Right lobe of liver (tissue), 6 donors: Measurements from ENCODE around the gene LAIR2. TPM values are rescaled to one million over a fixed set of nuclear protein-coding genes. Genes with fewer than 3 reads are reported as not detected.

Experiments used
- ATAC-seq, 4 donors: fragments of 200-7000 bp; cut with Tn5 transposase; one replicate each; pipeline ENCODE4 v1.9.1; 2020; ENCODE audit warnings: mild to moderate bottlenecking in 4 of 4, moderate library complexity in 4 of 4
- DNase-seq, 3 donors: peaks; one replicate each; pipeline ENCODE4 v3.0.0-alpha.2; 2020
- H3K27ac ChIP-seq, 3 donors: fragments of 200-600 bp; one replicate each; pipeline ENCODE4 v1.8.0; 2022
- H3K27me3 ChIP-seq, 2 donors: fragments of 200-600 bp; one replicate each; pipeline ENCODE4 v1.8.0; 2022
- H3K36me3 ChIP-seq, 4 donors: fragments of 200-600 bp; sonication (generic) in 1 of 4; one replicate each; pipeline versions ENCODE4 v1.5.1 to v1.8.0; 2017 to 2022; ENCODE audit warnings: control low read depth in 1 of 4
- H3K4me1 ChIP-seq, 4 donors: fragments of 200-600 bp; sonication (generic) in 1 of 4; one replicate each; pipeline versions ENCODE4 v1.5.1 to v1.8.0; 2017 to 2022; ENCODE audit warnings: control low read depth in 1 of 4
- H3K4me3 ChIP-seq, 3 donors: fragments of 200-600 bp; one replicate each; pipeline ENCODE4 v1.8.0; 2022
- H3K9me3 ChIP-seq, 4 donors: fragments of 200-600 bp; sonication (generic) in 1 of 4; one replicate each; pipeline versions ENCODE4 v1.5.1 to v1.8.0; 2017 to 2022; ENCODE audit warnings: control low read depth in 1 of 4
- CTCF ChIP-seq, 4 donors: fragments of 200-600 bp in 3 of 4; fragments of 450-650 bp in 1 of 4; IDR thresholded peaks; one replicate each; pipeline versions ENCODE4 v1.5.1 to v1.8.0; 2016 to 2022; ENCODE audit warnings: antibody characterized with exemption in 4 of 4, mild to moderate bottlenecking in 2 of 4
- POLR2A ChIP-seq: fragments of 450-650 bp; IDR thresholded peaks from one replicate; pipeline ENCODE4 v1.6.1; 2017; ENCODE audit warnings: antibody characterized with exemption, mild to moderate bottlenecking
- WGBS: methylation state at CpG from one replicate; pipeline ENCODE4 v1.1.6; 2018; ENCODE audit warnings: low coverage, low lambda C conversion rate; ENCODE audit not compliant: insufficient coverage; ENCODE audit errors: missing lambda C conversion rate; 5-methylcytosine and 5-hydroxymethylcytosine counted together
- intact Hi-C, 2 donors: fragments of 100-400 bp; cut with DNase I; formaldehyde crosslinking; loops; one replicate each; pipeline versions ENCODE4 v1.11.2 to v1.14.1; 2022
- total RNA-seq, 6 experiments: library from RNA; depleted of rRNA in 2 of 6; stranded (reverse); fragments of >200 nt in 2 of 6; fragmentation: NEBNext Ultra II Directional in 3 of 6; extraction: Animal tissue kit (Norgen Biotek cat#: 25700) in 3 of 6; gene quantifications; one replicate each; pipeline versions ENCODE4 v1.1.0 to v1.2.4, GENCODE V29; 2016 to 2023
- donor health status: DM: no; HTN: yes; CAD: no.
- donor health status: DM: no; HTN: no; CAD: no.
- donor health status: DM: no; HTN: no; CAD: no.
- donor health status: DM: no; HTN: yes; CAD: no.
- donor health status: DM: no; HTN: yes; CAD: no.

Gene LAIR2
- total RNA-seq, 6 experiments from 2014 or later, result 0.38 TPM; not detected in 5

DNA sequence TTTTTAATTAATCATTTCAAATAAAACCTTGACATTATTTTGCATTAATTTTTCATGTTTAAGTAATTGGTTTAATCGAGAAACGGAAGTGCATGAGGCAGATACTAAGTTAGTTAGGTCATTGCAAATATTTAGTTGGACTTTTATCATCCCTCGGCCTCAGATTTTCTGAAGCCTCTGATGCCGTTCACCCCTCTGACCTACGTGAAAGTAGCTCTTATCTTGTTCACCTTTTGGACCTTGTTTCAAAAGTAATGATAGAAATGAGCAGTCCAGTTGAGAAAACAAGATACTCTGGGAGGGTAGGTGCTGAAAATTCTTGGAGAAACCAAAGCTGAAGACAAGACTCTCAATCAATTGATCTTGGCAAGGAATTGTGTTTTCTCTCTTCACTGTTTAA, 23.0 kb downstream of the LAIR2 start:
- H3K4me3 ChIP-seq, result no peak overlapping the region
- no peak overlapping the region for H3K27ac ChIP-seq
- H3K4me1 ChIP-seq, result no peaks in the 10 kb centered on the region
- H3K9me3 ChIP-seq, result no peaks in the 10 kb centered on the region
- 13% methylated on average over 5 of the region's 5 CpGs for WGBS
- intact Hi-C loops, result no loop called here
- no peaks in the 10 kb centered on the region for H3K36me3 ChIP-seq
- DNase-seq, result no peak
- no peaks in the 10 kb centered on the region for H3K27me3 ChIP-seq
- peak in 1 of 4 donors; percentile 50 for ATAC-seq
- TF ChIP-seq CTCF (IDR thresholded peaks at IDR 0.05) (no peak), POLR2A (no peak)

- no peak for TF ChIP-seq CTCF (IDR thresholded peaks at IDR 0.05)
- TF ChIP-seq POLR2A, result no peak
- 66% methylated on average over 21 of the region's 26 CpGs for WGBS
- DNase-seq, result no peak
- H3K27ac ChIP-seq, result no peak overlapping the region
- ATAC-seq, result no peak
- no peak overlapping the region for H3K4me3 ChIP-seq
- H3K27me3 ChIP-seq, result no peaks in the 10 kb centered on the region
- H3K4me1 ChIP-seq, result no peaks in the 10 kb centered on the region
- intact Hi-C loops, result no loop called here
- no peaks in the 10 kb centered on the region for H3K36me3 ChIP-seq
- H3K9me3 ChIP-seq, result no peaks in the 10 kb centered on the region
Measured at GRCh38 chr19:54526972-54527371, 24.3 kb downstream of the LAIR2 start.

DNA sequence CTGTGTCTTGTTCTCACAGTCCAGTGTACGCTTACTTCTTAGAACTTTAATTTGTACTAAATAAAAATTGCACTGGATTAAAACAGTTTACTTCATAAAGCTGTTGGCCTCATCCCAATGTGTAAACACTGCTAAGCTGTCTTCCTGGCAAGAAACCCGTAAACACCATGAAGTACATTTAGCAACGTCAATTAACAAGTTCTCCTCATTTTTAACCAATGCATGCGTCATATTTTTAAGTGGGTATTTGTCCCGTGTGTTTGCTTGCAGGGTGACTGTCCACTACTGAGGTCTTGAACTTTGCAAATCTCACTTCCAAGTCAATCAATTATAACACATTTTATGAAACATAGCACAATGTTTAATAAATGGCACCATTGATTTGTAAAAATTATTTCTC, 28.2 kb downstream of the LAIR2 start:
- Histone ChIP-seq H3K27me3 (no peaks in the 10 kb centered on the region), H3K4me1 (no peaks in the 10 kb centered on the region), H3K36me3 (no peaks in the 10 kb centered on the region), H3K27ac (no peak overlapping the region), H3K4me3 (no peak overlapping the region), H3K9me3 (no peaks in the 10 kb centered on the region)
- no peak for DNase-seq
- TF ChIP-seq POLR2A, result no peak
- TF ChIP-seq CTCF (IDR thresholded peaks at IDR 0.05), result no peak
- intact Hi-C loops, result no loop called here
- WGBS, result 37% methylated on average over 5 of the region's 5 CpGs
- no peak for ATAC-seq

- intact Hi-C loops, result no loop called here
- WGBS, result 40% methylated on average over 2 of the region's 4 CpGs
- H3K27me3 ChIP-seq, result no peaks in the 10 kb centered on the region
- no peaks in the 10 kb centered on the region for H3K4me1 ChIP-seq
- H3K27ac ChIP-seq, result no peak overlapping the region
- DNase-seq (no peak), ATAC-seq (peak in 3 of 4 donors; percentile 20 to 32 (median 25))
- TF ChIP-seq CTCF (IDR thresholded peaks at IDR 0.05) (no peak), POLR2A (no peak)
- no peak overlapping the region for H3K4me3 ChIP-seq
- no peaks in the 10 kb centered on the region for H3K9me3 ChIP-seq
- no peaks in the 10 kb centered on the region for H3K36me3 ChIP-seq
Measured at GRCh38 chr19:54532528-54532927, 29.9 kb downstream of the LAIR2 start.

DNA sequence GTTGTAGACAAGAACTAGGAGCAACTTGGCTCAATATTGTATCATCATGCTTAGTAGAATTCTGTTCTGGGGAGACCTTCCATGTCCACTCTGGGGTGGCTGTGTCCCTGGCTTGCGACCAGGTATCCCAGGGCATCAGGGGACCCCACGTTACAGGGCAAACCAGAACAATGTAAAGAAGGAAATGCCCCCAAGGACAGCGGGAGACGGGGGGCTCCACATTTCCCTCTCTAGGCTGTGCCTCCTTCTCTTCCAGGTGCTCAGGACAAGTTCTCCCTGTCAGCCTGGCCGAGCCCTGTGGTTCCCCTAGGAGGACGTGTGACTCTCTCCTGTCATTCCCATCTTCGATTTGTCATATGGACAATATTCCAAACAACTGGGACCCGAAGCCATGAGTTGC, 30.8 kb downstream of the LAIR2 start:
- no peak overlapping the region for H3K27ac ChIP-seq
- ATAC-seq, result no peak
- H3K4me1 ChIP-seq, result no peaks in the 10 kb centered on the region
- TF ChIP-seq CTCF (IDR thresholded peaks at IDR 0.05), result no peak
- TF ChIP-seq POLR2A, result no peak
- no peaks in the 10 kb centered on the region for H3K9me3 ChIP-seq
- H3K36me3 ChIP-seq, result no peaks in the 10 kb centered on the region
- DNase-seq, result no peak
- intact Hi-C loops, result no loop called here
- no peaks in the 10 kb centered on the region for H3K27me3 ChIP-seq
- H3K4me3 ChIP-seq, result no peak overlapping the region
- 48% methylated on average over 5 of the region's 8 CpGs for WGBS
